AG10803 (cell line): ENCODE measurements around the gene RAPGEF6.
"Not testable (repeated sequence)": the region's sequence is repeated elsewhere in the genome, so short reads cannot be mapped to it uniquely, and the experiment has no call there.

Experiments used
- DNase-seq: peaks from one replicate; pipeline ENCODE4 v3.0.0; 2010; ENCODE audit warnings: low read depth
- H3K4me3 ChIP-seq: 2 replicates; pipeline ENCODE4 v1.5.1; 2011; ENCODE audit warnings: mild to moderate bottlenecking, low read length, control low read depth
- CTCF ChIP-seq: conservative IDR thresholded peaks from 2 replicates; pipeline ENCODE4 v1.5.1; 2011; ENCODE audit warnings: mild to moderate bottlenecking, low read length, control low read depth, inconsistent platforms

RAPGEF6 gene

DNA sequence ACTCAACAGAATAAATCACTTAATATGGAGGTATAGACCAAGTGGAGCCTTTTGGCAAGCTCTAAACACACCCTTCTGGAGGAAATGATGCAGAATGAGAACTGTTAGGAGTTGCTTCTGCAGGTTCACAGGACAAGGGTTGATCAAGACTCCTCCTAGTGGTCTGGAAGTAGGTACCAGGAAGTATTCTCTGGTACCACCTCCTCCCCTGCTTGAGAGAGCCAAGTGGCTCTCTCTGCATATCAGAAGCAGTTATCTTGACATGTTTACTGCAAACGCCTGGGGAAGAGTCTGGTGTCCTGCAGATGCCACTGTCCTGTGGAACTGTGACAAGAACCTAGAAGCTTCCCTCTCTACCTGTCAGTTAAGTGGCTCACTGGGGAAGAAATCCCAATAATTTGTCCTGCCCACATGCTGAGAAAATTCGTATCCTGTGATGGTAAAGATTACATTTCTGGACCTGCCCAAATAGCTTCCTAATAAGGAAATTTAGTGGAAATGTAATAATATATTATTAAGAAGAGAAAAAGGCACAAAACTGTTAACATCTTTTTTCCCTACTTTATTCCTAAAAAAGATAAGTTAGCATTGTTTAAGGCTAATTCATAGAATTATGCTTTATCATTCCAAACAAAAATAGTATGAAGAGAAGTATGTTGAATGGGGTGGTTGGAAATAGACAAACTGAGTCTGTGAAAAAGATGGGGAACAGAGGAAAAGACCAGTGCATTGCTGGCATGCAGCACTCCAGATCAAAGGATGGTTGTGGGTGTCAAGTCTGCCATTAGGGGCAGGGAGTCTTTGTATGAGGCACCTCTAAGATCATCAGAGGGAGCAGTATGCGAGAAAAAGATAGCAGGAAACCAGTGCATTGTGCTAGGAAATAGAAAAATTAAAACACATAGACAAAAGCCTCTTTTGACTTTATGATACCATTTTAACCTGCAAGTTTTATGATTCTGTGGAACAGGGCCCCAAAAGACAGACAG, 252.3 kb downstream of the RAPGEF6 start:
- no peak overlapping the region for H3K4me3 ChIP-seq
- DNase-seq, result peak; percentile 39

GRCh38 chr5:131381777-131382176, 253.3 kb downstream of the RAPGEF6 start:
- H3K4me3 ChIP-seq, result no peak overlapping the region
- no peak for DNase-seq
- TF ChIP-seq CTCF, result no peak

More for the DNA sequence above, 252.3 kb downstream of the RAPGEF6 start:
- peak; percentile 51 for TF ChIP-seq CTCF

DNA sequence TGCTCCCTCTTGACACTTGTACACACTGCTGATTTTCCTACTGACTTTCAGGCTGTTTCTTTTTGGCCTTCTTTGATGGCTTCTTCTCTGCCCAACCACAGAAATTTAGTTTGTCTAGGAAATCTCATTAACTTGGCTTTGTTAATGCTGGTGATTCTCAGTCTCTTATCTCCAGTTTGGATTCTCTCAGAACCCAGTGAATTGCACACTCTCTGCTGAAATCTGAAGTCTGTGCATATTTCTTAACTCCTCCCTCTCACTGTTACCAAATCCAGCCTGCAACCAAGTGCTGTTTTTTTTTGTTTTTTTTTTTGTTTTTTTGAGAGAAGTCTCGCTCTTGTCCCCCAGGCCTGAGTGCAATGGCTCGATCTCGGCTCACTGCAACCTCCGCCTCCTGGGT, 254.0 kb downstream of the RAPGEF6 start:
- DNase-seq, result no peak
- no peak overlapping the region for H3K4me3 ChIP-seq
- TF ChIP-seq CTCF, result no peak

- DNase-seq, H3K4me3 ChIP-seq: not testable (repeated sequence)
These were observed 254.8 kb downstream of the RAPGEF6 start for GRCh38 chr5:131380238-131380637.

GRCh38 chr5:131379723-131380122, 255.3 kb downstream of the RAPGEF6 start:
- no peak for TF ChIP-seq CTCF
- DNase-seq, result no peak
- no peak overlapping the region for H3K4me3 ChIP-seq

DNA sequence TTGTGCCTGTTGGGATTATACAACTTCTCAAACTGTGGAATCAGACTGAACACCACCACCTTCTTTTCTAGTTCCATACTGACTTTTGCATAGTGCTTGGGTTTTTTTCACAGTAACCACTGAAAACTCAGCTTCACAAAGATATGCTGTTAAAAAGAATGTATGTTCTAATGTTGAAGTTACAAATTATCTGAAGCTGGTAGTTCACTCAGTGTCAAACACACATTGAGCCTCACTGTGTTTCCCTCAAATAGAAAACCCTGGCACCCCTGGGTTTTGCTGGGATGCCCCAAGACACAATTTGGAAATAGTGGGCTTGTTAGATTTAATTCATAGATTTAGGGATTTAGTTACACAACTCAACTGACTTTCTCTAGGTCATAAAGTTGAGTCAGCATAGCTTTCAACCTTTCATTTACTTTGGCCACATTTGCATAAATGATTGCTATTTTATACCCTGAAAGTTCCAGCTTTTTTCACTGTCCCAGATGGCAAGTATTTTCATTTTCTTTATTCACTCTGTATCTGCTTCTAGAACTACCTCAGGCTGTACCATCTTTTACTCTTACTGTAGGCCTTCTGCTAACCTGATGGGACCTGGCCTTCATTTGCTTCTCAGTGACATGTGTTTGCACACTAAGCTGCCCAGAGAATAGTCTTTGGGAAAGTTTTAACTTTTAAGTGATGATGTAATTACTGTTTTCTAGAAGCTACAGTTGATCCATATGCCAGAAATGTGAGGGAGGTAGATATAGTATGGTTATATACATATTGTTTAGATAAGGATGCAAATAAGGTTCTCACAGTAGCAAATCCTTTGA, 256.1 kb downstream of the RAPGEF6 start:
- no peak overlapping the region for H3K4me3 ChIP-seq
- TF ChIP-seq CTCF, result no peak
- no peak for DNase-seq

- no peak overlapping the region for H3K4me3 ChIP-seq
- TF ChIP-seq CTCF, result no peak
- no peak for DNase-seq
These were observed 257.2 kb downstream of the RAPGEF6 start for GRCh38 chr5:131377785-131378325.
